Liver (tissue), 9 donors: ENCODE results near the gene FOXA3. TPM values are rescaled to one million over a fixed set of nuclear protein-coding genes. Genes with fewer than 3 reads are reported as not detected.

Source experiments
- DNase-seq: peaks from one replicate; pipeline ENCODE4 v3.0.0-alpha.2; 2017; ENCODE audit warnings: low spot score
- H3K27ac ChIP-seq, 2 donors: one replicate each; pipeline ENCODE4 v1.7.0; 2013; ENCODE audit warnings: inconsistent platforms in 2 of 2, low read length in 2 of 2, control low read depth in 1 of 2, low read depth in 1 of 2, mild to moderate bottlenecking in 1 of 2
- H3K27me3 ChIP-seq, 4 donors: one replicate each; pipeline versions ENCODE4 v1.6.1 to v1.7.0; 2013; ENCODE audit warnings: low read length in 3 of 4, inconsistent platforms in 1 of 4, mild to moderate bottlenecking in 1 of 4, moderate library complexity in 1 of 4; ENCODE audit not compliant: control insufficient read depth in 4 of 4, insufficient read depth in 4 of 4
- H3K36me3 ChIP-seq, 4 donors: one replicate each; pipeline versions ENCODE4 v1.6.1 to v1.7.0; 2013; ENCODE audit warnings: low read length in 3 of 4, mild to moderate bottlenecking in 3 of 4, low read depth in 1 of 4, moderate library complexity in 1 of 4; ENCODE audit not compliant: control insufficient read depth in 4 of 4, insufficient read depth in 3 of 4
- H3K4me1 ChIP-seq, 4 donors: one replicate each; pipeline versions ENCODE4 v1.6.1 to v1.7.0; 2013; ENCODE audit warnings: low read length in 3 of 4, mild to moderate bottlenecking in 3 of 4, moderate library complexity in 1 of 4; ENCODE audit not compliant: control insufficient read depth in 4 of 4, insufficient read depth in 4 of 4
- H3K4me3 ChIP-seq, 3 donors: one replicate each; pipeline versions ENCODE4 v1.6.1 to v1.7.0; 2013; ENCODE audit warnings: low read length in 3 of 3, control low read depth in 1 of 3, low read depth in 1 of 3, mild to moderate bottlenecking in 1 of 3
- H3K9ac ChIP-seq, 2 donors: one replicate each; pipeline ENCODE4 v1.7.0; 2013; ENCODE audit warnings: low read length in 2 of 2, mild to moderate bottlenecking in 2 of 2, moderate library complexity in 2 of 2, control low read depth in 1 of 2, low read depth in 1 of 2
- H3K9me3 ChIP-seq, 4 donors: one replicate each; pipeline versions ENCODE4 v1.6.1 to v1.7.0; 2013; ENCODE audit warnings: low read length in 3 of 4; ENCODE audit not compliant: control insufficient read depth in 4 of 4
- EGR1 ChIP-seq, 2 donors: IDR thresholded peaks; 2 replicates each; pipeline ENCODE4 v1.6.1; 2016 to 2018; ENCODE audit warnings: antibody characterized with exemption in 2 of 2, low read depth in 2 of 2
- FOXA1 ChIP-seq: IDR thresholded peaks from 2 replicates; pipeline ENCODE4 v1.6.1; 2016; ENCODE audit warnings: antibody characterized with exemption
- FOXA2 ChIP-seq: IDR thresholded peaks from 2 replicates; pipeline ENCODE4 v1.6.1; 2016; ENCODE audit warnings: antibody characterized with exemption
- GABPA ChIP-seq, 2 donors: IDR thresholded peaks in 1 of 2; conservative IDR thresholded peaks in 1 of 2; 2 replicates each; pipeline ENCODE4 v1.6.1; 2016; ENCODE audit warnings: antibody characterized with exemption in 2 of 2, mild to moderate bottlenecking in 1 of 2, moderate library complexity in 1 of 2
- HNF4A ChIP-seq, 2 donors: conservative IDR thresholded peaks; 2 replicates each; pipeline ENCODE4 v1.6.1; 2016; ENCODE audit warnings: antibody characterized with exemption in 2 of 2, mild to moderate bottlenecking in 2 of 2
- HNF4G ChIP-seq: IDR thresholded peaks from 2 replicates; pipeline ENCODE4 v1.6.1; 2016; ENCODE audit warnings: antibody characterized with exemption
- JUND ChIP-seq, 2 donors: IDR thresholded peaks; 2 replicates each; pipeline ENCODE4 v1.6.1; 2016; ENCODE audit warnings: antibody characterized with exemption in 2 of 2
- NR2F2 ChIP-seq: IDR thresholded peaks from 2 replicates; pipeline ENCODE4 v1.6.1; 2016; ENCODE audit warnings: antibody characterized with exemption
- RAD21 ChIP-seq, 2 donors: IDR thresholded peaks; 2 replicates each; pipeline ENCODE4 v1.6.1; 2016; ENCODE audit warnings: antibody characterized with exemption in 2 of 2, mild to moderate bottlenecking in 2 of 2
- RXRA ChIP-seq, 2 donors: IDR thresholded peaks; 2 replicates each; pipeline ENCODE4 v1.6.1; 2017 to 2018; ENCODE audit warnings: antibody characterized with exemption in 2 of 2, mild to moderate bottlenecking in 1 of 2
- SP1 ChIP-seq: IDR thresholded peaks from 2 replicates; pipeline ENCODE4 v1.6.1; 2018; ENCODE audit warnings: antibody characterized with exemption, mild to moderate bottlenecking
- TAF1 ChIP-seq: conservative IDR thresholded peaks from 2 replicates; pipeline ENCODE4 v1.6.1; 2016; ENCODE audit warnings: antibody characterized with exemption, mild to moderate bottlenecking
- YY1 ChIP-seq: IDR thresholded peaks from 2 replicates; pipeline ENCODE4 v1.6.1; 2016; ENCODE audit warnings: antibody characterized with exemption, mild to moderate bottlenecking
- ZBTB33 ChIP-seq: IDR thresholded peaks from 2 replicates; pipeline ENCODE4 v1.6.1; 2016; ENCODE audit warnings: antibody characterized with exemption
- WGBS: extraction: QIAGEN DNeasy Blood & Tissue Kit; methylation state at CpG from one replicate; pipeline ENCODE4 v1.1.7; 2013; 5-methylcytosine and 5-hydroxymethylcytosine counted together
- polyA plus RNA-seq, 2 donors: library from polyadenylated mRNA; stranded (reverse) in 1 of 2; unstranded in 1 of 2; fragments of 200-250 nt in 1 of 2; fragments of >200 nt in 1 of 2; fragmentation: Nextera tagmentation in 1 of 2; extraction: Ambion mirVana in 1 of 2; gene quantifications; one replicate each; pipeline versions ENCODE4 v1.2.1 to v1.2.3, GENCODE V29; 2013 to 2015
- total RNA-seq, 2 donors: library from RNA; depleted of rRNA; stranded (reverse); fragments of >200 nt; gene quantifications; one replicate each; pipeline ENCODE4 v1.2.3, GENCODE V29; 2014
- TF ChIP-seq, protein P1 (sequence below): fragments of 150-350 bp; IDR thresholded peaks from 2 replicates; pipeline ENCODE4 v1.5.1; 2017; ENCODE audit warnings: improper control_type of control experiment, low read depth, low read length; ENCODE audit not compliant: missing input control
- TF ChIP-seq, protein P2 (sequence below): IDR thresholded peaks from 2 replicates; pipeline ENCODE4 v1.6.1; 2016; ENCODE audit warnings: antibody characterized with exemption, mild to moderate bottlenecking
- TF ChIP-seq, protein P3 (sequence below): IDR thresholded peaks from 2 replicates; pipeline ENCODE4 v1.6.1; 2016; ENCODE audit warnings: antibody characterized with exemption
- TF ChIP-seq, protein P4 (sequence below): IDR thresholded peaks from 2 replicates; pipeline ENCODE4 v1.6.1; 2016; ENCODE audit warnings: antibody characterized with exemption
- donor health status: healthy.
- donor health status: healthy.
- donor health status: healthy.
- donor health status: healthy.
- donor health status: healthy.

Gene FOXA3
- total and polyA plus RNA-seq, 4 donors = 11.5 to 37.1 (median 21.6) TPM

DNA sequence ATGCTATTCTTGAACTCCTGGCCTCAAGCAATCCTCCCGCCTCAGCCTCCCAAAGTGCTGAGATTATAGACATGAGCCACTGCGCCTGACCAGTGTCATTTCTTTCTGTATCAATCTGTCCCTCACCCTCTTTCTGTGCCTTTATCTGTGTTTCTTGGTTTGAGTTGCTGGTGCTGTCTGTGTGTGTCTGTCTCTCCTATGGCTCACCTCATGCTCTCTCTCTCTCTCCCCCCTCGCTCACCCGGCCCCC is 12.0 kb downstream of the FOXA3 start:
- Histone ChIP-seq H3K36me3 (peaks cover 0 to 4% (median 1%) of the 10 kb centered on the region in 4 donors), H3K27ac (peak overlapping the region; percentile 89 to 94), H3K4me1 (peaks cover 18 to 75% (median 46%) of the 10 kb centered on the region in 4 donors), H3K9ac (peak overlapping the region in 1 of 2 donors; percentile 78), H3K9me3 (no peaks in the 10 kb centered on the region), H3K4me3 (peak overlapping the region in 1 of 3 donors; percentile 38), H3K27me3 (no peaks in the 10 kb centered on the region)
- TF ChIP-seq, protein P1, sequence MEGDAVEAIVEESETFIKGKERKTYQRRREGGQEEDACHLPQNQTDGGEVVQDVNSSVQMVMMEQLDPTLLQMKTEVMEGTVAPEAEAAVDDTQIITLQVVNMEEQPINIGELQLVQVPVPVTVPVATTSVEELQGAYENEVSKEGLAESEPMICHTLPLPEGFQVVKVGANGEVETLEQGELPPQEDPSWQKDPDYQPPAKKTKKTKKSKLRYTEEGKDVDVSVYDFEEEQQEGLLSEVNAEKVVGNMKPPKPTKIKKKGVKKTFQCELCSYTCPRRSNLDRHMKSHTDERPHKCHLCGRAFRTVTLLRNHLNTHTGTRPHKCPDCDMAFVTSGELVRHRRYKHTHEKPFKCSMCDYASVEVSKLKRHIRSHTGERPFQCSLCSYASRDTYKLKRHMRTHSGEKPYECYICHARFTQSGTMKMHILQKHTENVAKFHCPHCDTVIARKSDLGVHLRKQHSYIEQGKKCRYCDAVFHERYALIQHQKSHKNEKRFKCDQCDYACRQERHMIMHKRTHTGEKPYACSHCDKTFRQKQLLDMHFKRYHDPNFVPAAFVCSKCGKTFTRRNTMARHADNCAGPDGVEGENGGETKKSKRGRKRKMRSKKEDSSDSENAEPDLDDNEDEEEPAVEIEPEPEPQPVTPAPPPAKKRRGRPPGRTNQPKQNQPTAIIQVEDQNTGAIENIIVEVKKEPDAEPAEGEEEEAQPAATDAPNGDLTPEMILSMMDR = no peak
- TF ChIP-seq RXRA (IDR thresholded peaks at IDR 0.05) = no peak
- no peak for TF ChIP-seq HNF4G
- TF ChIP-seq, protein P2, sequence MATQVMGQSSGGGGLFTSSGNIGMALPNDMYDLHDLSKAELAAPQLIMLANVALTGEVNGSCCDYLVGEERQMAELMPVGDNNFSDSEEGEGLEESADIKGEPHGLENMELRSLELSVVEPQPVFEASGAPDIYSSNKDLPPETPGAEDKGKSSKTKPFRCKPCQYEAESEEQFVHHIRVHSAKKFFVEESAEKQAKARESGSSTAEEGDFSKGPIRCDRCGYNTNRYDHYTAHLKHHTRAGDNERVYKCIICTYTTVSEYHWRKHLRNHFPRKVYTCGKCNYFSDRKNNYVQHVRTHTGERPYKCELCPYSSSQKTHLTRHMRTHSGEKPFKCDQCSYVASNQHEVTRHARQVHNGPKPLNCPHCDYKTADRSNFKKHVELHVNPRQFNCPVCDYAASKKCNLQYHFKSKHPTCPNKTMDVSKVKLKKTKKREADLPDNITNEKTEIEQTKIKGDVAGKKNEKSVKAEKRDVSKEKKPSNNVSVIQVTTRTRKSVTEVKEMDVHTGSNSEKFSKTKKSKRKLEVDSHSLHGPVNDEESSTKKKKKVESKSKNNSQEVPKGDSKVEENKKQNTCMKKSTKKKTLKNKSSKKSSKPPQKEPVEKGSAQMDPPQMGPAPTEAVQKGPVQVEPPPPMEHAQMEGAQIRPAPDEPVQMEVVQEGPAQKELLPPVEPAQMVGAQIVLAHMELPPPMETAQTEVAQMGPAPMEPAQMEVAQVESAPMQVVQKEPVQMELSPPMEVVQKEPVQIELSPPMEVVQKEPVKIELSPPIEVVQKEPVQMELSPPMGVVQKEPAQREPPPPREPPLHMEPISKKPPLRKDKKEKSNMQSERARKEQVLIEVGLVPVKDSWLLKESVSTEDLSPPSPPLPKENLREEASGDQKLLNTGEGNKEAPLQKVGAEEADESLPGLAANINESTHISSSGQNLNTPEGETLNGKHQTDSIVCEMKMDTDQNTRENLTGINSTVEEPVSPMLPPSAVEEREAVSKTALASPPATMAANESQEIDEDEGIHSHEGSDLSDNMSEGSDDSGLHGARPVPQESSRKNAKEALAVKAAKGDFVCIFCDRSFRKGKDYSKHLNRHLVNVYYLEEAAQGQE = no peak
- no peak for TF ChIP-seq HNF4A (conservative IDR thresholded peaks at IDR 0.05)
- TF ChIP-seq GABPA (IDR thresholded peaks at IDR 0.05 in 1 of 2, conservative IDR thresholded peaks at IDR 0.05 in 1 of 2) = no peak
- TF ChIP-seq, protein P3, sequence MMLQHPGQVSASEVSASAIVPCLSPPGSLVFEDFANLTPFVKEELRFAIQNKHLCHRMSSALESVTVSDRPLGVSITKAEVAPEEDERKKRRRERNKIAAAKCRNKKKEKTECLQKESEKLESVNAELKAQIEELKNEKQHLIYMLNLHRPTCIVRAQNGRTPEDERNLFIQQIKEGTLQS = no peak
- no peak for TF ChIP-seq YY1
- TF ChIP-seq NR2F2 = no peak
- TF ChIP-seq EGR1 (IDR thresholded peaks at IDR 0.05; ENCODE audit: low read depth in 2 of 2) = no peak
- TF ChIP-seq FOXA1 = no peak
- no peak for TF ChIP-seq JUND (IDR thresholded peaks at IDR 0.05)
- TF ChIP-seq RAD21 (IDR thresholded peaks at IDR 0.05) = no peak
- TF ChIP-seq FOXA2 = no peak
- TF ChIP-seq ZBTB33 = no peak
- TF ChIP-seq SP1 = no peak
- TF ChIP-seq TAF1 = no peak
- TF ChIP-seq, protein P4, sequence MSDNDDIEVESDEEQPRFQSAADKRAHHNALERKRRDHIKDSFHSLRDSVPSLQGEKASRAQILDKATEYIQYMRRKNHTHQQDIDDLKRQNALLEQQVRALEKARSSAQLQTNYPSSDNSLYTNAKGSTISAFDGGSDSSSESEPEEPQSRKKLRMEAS = no peak
- WGBS = 42% methylated on average over 4 of the region's 4 CpGs
- DNase-seq = no peak
